GM19328 (cell line): Measurements from ENCODE around the gene CHURC1.

ENCODE experiments used
- ATAC-seq: cut with Tn5 transposase; IDR thresholded peaks from one replicate; pipeline ENCODE4 v1.9.1; 2021; ENCODE audit warnings: mild to moderate bottlenecking, moderate library complexity; ENCODE audit not compliant: unreplicated experiment

The CHURC1 gene

GRCh38 chr14:64914237-64915028 is at the start of gene CHURC1:
Gene CHURC1, plus strand, starts transcription at chr14:64914455. Its CDS starts 41 bp downstream, at chr14:64914496.
- peak; percentile 95 for ATAC-seq

- ATAC-seq, result no peak
These were observed 49.1 kb upstream of the CHURC1 start for GRCh38 chr14:64865109-64865508.

GRCh38 chr14:64865992-64866391 is 48.3 kb upstream of the CHURC1 start:
- ATAC-seq, result no peak

DNA sequence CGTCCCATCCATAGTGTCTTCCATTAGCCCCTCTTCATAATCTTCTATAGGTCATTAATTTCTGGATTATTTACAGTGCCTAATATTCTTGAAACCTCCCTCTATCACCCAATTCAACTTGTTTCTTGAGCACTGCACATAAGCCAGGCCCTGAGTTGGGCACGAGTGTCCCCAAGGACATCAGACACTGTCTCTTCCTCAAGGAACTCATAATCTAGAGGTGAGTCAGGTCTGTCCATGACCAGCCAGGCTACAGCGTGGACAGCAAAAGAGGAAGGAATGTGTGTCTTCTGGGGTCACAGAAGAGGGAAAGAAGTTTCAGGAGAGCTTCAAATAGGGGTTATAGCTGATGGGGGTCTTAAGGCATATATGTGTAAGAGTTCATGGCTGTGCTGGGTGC is 47.1 kb upstream of the CHURC1 start:
- ATAC-seq, result no peak

DNA sequence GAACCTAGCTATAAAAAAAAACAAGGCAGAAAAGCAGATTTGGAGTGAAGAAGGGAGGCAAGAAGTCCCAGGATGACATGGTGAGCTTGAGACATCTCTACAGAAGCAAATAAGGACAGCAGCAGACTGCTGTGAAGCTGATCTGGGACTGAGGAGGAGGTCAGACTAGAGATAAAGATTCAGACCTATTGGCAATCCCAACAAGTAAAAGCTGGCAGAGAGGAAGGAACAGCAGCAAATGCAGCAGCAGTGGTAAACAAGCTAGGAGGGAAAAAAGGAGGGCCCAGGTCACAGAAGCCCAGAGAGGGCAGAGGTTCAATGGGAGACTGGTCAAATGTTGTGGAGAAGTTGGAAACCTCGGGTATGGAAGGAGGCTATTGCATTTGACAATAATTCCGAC is 45.9 kb upstream of the CHURC1 start:
- ATAC-seq, result no peak

DNA sequence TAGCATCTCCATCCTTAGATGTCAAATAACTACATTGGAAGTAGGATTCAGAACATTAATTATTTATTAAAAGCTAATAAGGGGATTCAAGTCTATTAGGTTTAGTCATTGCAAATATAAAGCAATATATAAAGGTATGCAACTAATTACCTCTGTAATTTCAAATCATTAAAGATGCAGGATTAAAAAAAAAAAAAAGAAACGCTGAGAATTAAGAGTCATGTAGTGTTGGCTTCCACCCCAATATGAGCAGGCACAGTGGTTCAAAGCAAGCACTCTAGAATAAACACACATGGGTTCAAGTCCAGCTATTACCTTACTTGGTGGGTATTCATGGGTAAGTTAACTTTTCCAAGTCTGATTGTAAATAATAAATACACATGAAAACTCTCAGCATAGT is 45.4 kb upstream of the CHURC1 start:
- ATAC-seq, result no peak

GRCh38 chr14:64870160-64870559 is 44.1 kb upstream of the CHURC1 start:
- ATAC-seq, result no peak

DNA sequence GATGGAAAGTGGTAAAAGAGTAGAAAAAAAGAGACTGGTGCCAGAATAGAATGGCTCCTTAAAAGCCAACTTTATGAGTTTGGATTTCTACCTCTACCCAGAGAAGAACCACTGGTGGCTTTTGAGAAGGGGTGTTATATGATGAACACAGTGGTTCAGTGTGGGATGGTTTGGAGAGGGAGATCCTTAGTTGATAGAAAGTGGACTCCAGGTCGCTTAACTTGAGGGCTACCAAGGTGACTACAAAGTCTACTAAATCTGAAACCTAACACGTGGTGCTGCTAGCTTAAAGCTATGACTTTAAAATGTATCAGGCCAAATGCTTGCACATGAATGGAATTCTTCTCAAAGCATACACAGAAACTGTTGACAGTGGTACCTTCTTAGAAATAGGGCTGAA is 42.9 kb upstream of the CHURC1 start:
- no peak for ATAC-seq

- ATAC-seq, result no peak
These were observed 40.6 kb upstream of the CHURC1 start for GRCh38 chr14:64873506-64874219.

GRCh38 chr14:64875350-64875749 is 38.9 kb upstream of the CHURC1 start:
- ATAC-seq, result no peak

DNA sequence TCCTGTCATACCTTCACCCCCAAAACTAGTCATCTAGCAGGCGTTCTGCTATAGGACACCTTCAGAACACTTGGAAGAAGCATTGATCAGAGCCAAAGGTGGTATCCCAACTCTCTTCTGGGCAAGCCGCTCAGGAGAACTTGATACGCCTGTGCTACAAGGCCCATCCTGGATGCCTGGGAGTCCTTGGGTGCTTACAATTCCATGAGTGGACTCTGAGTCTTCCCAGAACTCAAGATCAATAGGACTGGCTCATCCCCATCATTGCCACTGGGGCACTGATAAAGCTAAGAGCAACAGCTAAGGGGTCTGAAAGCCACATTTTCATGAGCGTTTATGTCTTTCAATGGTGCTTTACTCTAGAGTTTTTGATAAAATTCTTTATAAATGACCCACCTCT is 36.4 kb upstream of the CHURC1 start:
- ATAC-seq, result no peak

- no peak for ATAC-seq
These were observed 35.2 kb upstream of the CHURC1 start for GRCh38 chr14:64878837-64879634.

- no peak for ATAC-seq
These were observed 34.5 kb upstream of the CHURC1 start, which contains the start of gene SPTB for GRCh38 chr14:64879635-64880220. Gene SPTB, minus strand, starts transcription at chr14:64879907. Its CDS starts 56,813 bp downstream, at chr14:64823094.

DNA sequence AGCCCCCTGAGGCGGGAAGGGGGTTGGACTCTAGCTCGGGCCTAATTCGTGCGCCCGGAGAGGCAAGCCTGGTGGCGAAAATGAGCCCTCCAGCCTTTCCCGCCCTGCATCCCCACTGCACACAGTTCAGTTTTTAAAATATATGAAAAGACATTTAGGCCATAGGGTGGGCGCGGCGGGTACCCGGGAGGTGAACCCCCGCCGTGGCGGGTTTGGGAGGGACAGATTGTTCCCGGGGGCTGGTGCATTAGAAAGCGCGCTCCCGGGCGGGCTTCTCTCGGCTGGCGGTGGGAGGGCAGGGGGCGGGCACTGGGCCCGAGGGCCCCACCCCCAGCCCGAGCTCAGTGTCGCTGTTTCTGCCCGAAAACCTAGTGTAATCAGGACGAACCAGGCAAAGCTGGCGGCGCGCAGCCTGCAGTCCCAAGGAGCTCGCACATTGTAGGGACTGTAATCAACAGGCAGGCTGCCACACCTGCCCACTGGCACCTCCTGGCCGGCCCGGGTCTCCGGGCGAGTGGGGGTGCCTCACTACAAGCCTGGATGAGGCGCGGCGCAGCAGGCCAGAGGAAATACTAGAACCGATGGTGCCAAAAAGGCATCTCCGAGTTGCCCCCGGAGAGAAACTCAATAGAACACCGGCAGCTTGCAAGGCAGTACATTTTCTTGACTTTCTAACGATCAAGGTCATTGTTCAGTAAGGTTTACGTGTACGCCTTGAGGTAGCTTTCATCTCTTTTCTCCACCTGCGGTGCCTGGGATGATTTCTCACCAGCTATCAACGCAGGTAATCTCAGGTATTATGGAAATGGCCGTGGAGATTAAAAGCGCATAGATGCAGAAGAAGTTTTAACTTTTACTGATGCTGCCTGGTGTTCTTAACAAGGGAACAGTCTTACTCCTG is 33.8 kb upstream of the CHURC1 start:
- no peak for ATAC-seq

DNA sequence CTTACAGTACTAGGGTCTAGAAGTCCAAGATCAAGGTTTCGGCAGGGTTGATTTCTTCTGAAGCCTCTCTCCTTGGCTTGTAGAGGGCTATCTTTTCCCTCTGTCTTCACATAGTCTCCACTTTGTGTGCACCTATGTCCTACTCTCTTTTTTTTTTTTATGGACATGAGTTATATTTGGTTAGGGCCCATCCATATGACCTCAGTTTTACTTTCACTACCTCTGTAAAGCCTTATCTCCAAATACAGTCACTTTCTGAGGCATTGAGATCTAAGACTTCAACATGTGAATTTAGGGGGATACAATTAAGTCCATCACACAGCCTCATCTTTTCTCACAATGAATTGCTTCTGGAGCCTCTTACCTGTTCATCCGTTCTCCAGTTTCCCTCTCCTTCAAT is 28.7 kb upstream of the CHURC1 start:
- no peak for ATAC-seq

- no peak for ATAC-seq
These were observed 24.9 kb upstream of the CHURC1 start for GRCh38 chr14:64889352-64889751.

DNA sequence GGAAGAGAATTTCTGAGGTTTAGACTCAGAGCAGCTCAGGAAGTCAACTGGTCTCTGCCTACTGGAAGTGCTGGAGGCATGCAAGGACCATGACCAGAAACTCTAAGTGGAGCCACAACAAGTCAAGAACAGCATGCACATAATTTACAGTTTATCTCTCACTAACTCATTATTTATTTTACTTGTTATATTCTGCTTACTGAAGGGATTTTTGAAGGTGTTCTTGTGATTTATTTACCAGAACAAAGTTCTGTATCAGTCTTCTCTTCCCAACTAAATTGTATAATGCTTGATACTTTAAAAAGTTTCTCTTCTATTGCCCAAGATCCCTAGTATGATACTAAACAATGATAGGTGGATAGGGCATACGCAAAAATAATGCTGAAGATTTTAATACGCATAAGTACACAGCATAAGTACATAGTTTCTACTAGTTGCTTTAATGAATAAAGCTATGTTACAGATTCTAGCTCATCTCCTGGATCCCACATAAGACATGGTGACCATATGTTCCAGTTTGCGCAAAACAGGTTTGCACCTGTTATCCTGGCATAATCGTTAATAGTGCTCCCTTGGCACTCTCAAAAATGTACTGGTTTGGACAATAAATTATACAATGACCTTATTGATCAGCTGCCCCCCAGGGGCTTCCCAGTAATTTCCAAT is 22.9 kb upstream of the CHURC1 start:
- no peak for ATAC-seq

DNA sequence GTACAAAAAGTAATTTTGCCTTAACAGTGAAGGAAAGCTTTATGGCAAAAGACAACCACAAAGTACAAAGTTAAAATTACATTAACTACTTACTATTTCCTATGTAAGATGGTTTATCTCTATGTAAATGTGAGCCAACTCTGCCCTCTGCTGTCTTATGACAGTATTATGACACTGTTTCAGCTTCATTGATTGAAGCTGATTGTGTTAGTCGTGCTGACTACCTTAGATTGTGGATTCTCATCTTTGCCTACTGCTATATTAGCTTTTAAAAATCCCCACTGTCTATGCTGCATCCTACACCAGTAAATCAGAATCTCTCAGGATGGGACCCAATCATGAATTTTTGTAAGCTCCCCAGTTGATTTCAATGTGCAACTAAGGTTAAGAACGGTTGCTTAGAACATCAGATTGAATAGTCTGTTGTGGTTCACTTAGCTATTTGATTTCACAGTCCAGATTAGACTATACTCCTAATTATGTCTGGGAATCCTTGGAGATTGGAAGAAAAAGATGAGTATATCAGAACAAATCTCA is 22.3 kb upstream of the CHURC1 start:
- ATAC-seq, result no peak

DNA sequence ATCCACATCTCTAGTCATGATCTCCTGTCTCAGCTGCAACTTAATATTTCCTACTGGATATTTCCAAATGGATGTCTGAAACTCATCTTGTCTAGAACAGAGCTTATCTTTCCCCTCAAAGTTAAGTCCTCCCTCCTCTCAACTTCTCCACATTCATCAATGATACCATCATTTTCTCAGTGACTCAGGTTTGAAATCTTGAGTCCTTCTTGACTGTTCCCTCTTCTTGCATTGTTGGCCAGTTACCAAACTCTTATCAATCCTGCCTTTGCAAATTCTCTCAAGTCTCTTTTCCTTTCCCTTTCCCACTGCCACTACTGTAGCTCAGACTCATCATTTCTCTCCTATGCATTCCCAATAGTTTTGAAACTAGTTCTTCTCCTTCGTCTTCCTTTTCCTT is 14.3 kb upstream of the CHURC1 start:
- no peak for ATAC-seq
